Daoy (cell line): ENCODE measurements around the gene CST4. TPM values are rescaled to one million over a fixed set of nuclear protein-coding genes. Genes with fewer than 3 reads are reported as not detected.
"Not testable (repeated sequence)": the region's sequence is repeated elsewhere in the genome, so short reads cannot be mapped to it uniquely, and the experiment has no call there.

Experiments used
- DNase-seq: peaks from one replicate; pipeline ENCODE4 v3.0.0-alpha.2; 2015; ENCODE audit warnings: low read depth
- total RNA-seq: library from RNA; depleted of rRNA; stranded (reverse); fragments of >200 nt; shearing (Covaris generic); gene quantifications from 2 replicates; pipeline ENCODE4 v1.2.3, GENCODE V29; 2014; rRNA removed

The CST4 gene, protein sequence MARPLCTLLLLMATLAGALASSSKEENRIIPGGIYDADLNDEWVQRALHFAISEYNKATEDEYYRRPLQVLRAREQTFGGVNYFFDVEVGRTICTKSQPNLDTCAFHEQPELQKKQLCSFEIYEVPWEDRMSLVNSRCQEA
- total RNA-seq: not detected in 2 replicates

DNA sequence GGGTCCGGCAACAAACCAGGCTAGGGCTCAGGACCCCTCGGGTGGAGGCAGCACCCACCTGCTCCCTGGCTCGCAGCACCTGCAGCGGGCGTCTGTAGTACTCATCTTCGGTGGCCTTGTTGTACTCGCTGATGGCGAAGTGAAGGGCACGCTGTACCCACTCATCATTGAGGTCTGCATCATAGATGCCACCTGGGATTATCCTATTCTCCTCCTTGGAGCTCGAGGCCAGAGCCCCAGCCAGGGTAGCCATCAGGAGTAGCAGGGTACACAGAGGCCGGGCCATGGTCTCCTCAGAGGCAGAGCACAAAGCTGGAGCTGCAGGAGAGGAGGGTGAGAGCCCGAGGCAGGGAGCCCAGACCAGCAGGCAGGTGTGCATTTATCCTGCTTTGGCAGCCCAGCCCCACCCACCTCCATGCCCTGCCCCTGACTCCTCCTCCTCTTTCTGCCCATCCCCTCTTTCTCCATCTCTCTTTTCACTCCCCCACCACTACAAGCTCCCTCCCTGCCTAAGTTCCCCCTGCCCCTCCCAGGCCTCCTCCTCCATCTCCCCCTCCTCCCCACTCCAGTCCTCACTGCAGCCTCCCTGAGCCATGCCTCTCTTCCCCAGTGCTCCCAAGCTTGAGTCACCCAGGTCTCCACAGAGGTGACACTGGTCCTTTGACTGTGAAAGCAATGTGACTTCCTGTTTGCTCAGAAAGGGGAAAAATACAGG lies at the start of gene CST4:
Gene CST4, minus strand, starts transcription at position 355 of the 715 bp plus-strand sequence. Its CDS starts 69 bp downstream, at position 286.
- not testable (repeated sequence) for DNase-seq

DNA sequence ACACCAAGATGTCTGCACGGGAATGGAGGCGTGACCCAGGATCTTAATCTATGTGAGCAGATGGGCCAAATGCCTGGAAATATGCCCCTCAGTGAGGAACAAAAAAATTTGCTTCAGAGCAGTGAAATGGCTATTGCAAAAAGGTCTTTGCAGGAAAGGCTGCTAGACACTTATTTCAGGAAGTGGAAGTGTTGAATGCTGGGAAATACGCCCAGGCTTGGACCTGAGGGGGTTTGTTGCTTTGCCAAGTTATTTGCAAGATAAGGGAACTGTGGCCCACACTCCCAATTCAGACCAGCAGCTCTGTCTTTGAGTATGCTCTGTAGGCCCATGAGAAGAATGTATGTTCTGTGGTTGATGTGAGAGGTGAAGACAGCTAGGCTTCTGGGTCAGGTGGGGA lies 46.6 kb upstream of the CST4 start:
- DNase-seq: not testable (repeated sequence)

DNA sequence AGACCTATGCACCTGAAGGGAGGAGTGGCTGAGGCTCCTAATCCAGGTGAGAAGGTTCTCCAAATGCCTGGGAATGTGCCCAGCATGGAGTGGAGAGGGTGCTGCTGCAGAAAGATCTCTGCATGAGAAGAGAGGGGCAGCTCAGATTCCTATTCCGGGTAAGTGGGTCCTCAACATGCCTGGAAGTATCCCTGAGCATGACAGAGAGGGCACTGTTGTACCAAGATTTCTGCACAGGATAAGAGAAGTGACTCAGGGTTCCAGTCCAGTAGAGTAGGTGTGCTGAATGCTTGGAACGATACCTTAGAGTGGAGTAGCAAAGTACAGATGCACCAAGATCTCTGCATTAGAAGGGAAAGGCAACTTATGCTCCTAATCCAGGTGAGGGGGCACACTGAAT lies 46.1 kb upstream of the CST4 start:
- DNase-seq: not testable (repeated sequence)

DNA sequence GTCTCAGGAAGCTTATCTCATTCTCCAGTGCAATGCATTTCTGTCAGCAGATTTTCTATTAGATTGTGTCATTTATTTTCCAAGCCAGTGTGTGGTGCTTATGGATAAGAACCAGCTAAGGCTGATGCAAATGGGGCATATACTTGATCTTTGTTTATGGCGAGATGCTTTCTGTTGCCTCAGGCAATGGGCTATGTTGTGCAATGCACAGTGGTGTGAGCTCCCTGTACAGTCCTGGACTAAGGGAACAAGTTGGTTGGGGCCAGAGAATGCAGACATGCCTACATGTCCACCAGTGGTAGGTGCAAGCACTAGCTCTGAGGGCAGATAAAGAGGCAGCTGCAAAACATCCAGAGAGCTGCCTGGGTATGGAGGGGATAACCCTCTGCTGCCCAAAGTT lies 45.6 kb upstream of the CST4 start:
- not testable (repeated sequence) for DNase-seq

DNA sequence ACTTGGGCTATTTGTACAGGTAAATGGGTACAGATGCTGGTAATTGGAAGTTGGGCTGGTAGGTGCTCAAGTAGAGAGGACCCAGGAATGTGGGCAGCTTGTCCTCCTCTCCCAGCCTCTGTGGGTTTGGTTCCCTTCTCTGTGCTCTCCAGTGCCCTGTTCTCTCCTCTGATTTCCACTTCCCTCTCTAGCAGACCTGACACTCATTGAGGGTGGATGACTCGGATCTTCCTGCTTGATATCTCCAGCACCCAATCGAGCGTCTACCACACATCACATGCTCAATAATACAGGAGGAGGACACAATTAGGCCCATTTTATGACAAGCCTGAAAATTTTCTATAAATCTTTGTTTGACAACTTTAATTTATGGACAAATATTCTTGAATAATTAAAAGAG lies 38.2 kb upstream of the CST4 start:
- no peak for DNase-seq

DNA sequence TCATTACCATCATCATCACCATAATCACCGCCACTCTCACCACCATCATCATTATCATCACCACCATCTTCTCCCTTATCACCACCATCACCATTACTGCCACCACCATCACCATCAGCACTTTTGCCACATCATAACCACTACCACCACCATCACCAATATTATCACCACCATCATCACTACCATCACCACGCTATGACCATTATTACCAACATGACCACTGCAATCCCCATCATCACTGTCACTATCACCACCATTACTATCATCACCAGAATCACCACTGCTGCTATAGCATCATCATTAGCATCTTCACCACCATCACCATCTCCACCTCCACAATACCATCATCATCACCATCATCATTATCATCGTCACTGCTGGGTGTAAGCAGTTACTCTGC lies 36.3 kb upstream of the CST4 start:
- DNase-seq: no peak

DNA sequence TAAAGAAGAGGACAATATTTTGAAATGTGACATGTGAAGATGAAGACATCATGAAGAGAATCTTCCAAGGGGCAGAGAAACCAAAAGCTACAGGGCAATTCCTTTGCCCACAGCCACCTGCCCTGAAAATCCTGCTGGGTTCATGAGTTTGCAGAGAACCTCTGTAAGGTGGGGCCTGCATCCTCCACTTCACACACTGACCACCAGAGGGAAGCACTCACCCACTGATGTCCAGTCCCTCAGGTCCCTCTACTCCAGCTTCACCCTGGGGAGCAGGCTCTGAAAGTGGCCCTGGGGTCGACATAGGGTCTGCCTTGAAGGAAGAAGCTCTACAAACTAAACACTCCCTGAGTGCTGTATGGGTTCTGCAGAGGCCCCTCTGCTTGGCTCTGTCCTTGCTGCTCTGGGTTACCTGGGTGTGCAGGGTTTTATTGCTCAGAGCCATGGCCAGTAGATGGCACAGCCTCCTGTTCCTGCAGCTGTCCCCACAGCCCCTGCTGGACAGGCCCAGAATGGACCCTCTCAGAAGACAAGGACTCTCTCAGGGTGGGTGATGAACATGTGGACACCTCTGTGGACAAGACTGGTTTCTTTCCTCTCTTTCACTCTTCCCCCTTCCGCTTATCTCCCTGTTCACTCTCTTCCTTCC lies 34.9 kb upstream of the CST4 start:
- not testable (repeated sequence) for DNase-seq

DNA sequence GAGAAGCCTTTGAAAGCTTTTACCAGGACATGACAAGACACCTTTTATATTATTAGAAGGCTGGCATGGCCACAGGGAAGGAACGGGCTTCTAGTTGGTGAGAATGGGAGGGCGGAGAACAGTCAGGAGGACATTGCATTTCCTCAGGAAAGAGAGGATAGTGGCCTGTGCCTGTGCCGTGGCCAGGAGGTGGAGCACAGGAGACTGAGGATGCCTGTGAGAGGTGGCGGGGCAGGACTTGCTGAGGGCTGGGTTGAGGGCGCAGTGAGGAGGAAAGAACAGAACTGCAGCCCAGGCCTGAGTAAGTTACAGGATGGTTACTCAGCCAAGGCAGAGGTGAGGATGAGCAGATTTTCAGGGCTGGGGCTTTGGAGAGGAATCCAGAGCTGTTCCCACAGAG lies 34.0 kb upstream of the CST4 start:
- not testable (repeated sequence) for DNase-seq

DNA sequence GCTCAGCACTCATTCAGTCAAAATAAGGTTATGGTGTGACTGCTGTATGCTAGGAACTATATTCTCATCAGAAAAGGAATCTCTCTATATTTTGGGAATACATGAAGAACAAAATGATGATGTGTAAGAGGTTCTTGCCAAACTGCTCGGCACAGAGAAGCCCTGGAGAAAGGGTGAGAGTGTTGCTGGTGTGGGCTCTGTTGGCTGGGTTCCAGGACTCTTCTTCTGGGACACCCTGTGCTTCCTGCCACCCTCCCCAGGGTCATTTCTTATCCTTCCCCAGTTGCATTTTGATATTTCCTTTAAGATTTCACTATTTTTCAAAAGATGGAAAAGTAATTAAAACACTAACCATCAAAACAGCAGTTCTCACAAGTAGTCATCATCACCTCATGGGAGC lies 33.1 kb upstream of the CST4 start:
- DNase-seq: no peak

DNA sequence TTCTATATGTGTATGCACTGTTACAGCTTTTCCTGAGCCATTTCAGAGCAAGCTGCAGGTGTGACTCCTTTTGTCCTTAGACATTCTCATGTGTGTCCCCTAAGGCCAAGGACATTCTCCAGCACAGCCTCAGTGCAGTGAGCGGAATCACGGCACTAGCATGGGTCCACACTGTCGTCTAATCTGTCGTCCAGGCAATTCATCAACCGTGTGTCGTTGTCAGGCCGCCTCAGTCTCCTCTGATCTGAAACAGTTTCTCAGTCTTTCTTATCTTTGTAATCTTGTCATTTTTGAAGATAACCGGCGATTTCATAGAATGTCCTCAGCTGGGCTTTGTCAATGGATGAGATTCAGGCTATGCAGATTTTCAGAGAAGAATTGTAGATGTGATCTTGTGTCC lies 30.5 kb upstream of the CST4 start:
- DNase-seq: not testable (repeated sequence)

DNA sequence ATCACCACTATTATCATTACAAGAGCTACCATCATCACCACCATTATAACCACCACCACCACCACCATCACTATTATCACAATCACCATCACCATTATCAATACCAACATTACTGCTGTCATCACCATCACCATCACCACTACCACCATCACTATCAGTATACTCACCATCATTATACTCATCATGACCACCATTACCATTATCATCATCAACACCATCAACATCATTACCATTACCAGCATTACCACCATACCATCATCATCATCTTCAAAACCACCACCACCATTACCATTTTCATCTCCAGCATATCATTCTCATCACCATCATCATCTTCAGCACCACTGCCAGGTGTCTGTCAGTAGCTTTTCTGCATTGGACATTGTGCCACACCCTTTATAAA lies 22.9 kb upstream of the CST4 start:
- not testable (repeated sequence) for DNase-seq

DNA sequence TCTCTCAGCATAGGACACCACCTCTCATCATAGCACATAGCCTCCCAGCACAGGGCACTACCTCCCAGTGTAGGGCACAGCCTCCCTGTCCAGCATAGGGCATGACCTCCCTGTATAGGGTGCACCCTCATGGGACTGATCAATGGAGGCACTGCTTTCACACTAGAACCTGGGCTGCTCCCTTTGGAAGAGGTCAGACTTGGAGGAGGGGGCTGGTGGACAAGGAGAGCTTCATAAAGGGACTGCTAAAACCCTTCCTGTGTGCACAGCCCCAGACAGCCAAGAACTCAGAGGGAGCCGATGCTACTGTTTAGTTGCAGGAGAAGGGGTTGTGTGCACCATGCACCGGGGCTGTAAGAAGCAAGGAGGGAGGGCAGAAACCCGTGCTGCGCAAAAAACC lies 21.9 kb upstream of the CST4 start:
- DNase-seq: no peak

DNA sequence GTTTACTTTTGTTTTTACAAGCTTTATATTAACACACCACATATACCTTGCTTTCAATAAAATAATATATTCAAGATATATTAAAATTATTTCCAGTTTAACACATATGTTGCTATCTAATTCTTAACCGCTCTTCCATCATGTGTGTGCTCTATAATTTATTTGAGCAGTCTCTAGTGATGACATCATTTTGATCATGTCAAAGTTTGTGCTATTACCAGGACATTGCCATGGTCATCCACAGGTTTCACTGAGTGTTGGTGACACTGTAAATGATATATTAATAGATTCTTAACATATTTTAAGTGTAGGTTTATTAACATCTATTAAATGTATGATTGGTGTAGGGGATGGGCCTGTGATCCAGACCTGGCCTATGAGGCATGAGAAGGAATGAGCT lies 17.1 kb upstream of the CST4 start:
- DNase-seq: no peak

DNA sequence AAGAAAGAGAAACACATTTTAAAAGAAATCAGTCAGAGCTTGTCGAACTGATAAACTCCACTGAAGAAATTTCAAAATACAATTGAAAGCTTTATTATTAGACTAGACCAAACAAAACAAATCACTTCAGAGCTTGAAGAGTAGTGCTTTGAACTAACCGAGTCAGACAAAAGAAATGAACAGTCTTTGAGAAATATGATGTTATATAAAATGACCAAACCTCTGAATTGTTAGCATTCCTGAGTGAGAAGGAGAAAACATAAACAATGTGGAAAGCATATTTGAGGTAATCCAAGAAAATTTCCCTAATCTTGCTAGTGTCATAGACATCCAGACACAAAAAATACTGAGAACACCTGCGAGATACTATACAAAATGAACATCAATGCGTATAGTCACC lies 13.2 kb upstream of the CST4 start:
- DNase-seq: no peak

DNA sequence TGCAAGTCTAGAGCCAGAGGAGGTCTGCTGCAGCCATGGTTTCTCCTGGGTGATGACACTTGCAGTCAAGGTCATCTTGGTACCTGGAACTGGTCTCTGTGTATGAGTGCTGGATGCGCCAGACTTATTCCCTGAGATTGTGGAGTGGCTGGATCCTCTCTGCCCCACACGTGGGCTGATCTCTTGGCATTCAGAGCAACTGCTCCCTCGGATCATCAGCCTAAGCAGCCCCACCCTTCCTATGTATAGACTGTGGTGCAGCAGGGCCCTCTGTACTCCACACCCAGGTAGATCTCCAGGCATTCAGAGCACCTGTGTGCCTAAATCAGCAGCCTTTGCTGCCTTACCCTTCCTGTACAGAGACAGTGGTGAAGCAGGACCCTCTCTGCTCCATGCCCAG lies 12.1 kb upstream of the CST4 start:
- DNase-seq: no peak

DNA sequence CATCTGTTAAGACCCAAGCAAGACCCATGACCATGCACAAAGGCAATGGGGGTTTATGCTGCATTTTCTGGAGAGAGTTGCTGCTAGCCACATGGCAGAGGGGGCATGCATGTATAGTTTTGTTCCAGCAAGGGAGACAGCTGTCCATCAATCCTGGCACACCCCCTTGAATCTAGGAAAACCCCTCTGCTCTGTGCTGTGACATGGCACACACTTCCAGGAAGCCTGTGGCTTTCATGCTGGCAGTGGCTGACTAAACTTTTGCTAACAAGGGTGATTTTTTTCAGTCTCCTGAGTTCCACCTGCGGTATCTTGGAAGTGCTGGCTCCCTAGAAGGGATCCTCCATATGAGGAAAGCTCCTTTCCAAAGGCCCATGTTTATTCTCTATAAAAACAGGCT lies 9.1 kb upstream of the CST4 start:
- DNase-seq: no peak

DNA sequence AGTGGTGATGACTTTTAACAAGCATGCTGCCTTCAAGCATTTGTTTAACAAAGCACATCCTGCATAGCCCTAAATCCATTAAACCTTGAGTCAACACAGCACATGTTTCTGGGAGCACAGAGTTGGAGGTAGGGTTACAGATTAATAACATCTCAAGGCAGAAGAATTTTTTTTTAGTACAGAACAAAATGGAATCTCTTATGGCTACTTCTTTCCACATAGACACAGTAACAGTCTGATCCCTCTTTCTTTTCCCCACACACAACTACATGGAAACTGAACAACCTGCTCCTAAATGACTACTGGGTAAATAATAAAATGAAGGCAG lies 6.2 kb upstream of the CST4 start:
- not testable (repeated sequence) for DNase-seq

DNA sequence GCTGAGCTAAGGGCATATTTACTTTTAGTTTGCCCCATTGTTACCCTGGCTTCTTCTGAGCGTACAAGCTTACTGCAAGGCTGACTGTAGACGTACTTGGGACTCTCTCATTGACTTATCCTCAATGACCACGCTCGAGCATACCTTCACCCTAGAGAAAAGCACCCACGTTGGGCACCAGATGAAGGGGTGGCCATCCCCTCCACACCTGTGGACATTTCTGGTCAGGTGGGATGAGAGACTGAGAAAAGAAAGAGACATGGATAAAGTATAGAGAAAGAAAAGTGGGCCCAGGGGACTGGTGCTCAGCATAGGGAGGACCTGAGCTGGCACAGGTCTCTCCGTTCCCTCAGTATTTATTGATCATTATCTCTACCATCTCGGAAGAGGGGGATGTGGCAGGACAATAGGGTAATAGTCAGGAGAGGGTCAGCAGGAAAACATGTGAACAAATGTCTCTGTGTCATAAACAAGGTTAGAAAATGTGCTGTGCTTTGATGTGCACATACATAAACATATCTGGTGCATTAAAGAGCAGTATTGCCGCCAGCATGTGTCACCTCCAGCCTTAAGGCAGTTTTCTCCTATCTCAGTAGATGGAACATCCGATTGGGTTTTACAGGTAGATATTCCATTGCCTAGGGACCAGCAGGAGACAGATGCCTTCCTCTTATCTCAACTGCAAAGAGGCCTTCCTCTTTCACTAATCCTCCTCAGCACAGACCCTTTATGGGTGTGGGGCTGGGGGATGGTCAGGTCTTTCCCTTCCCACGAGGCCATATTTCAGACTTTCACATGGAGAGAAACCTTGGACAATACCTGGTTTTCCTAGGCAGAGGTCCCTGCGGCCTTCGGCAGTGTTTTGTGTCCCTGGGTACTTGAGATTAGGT lies 5.6 kb upstream of the CST4 start:
- DNase-seq: not testable (repeated sequence)

DNA sequence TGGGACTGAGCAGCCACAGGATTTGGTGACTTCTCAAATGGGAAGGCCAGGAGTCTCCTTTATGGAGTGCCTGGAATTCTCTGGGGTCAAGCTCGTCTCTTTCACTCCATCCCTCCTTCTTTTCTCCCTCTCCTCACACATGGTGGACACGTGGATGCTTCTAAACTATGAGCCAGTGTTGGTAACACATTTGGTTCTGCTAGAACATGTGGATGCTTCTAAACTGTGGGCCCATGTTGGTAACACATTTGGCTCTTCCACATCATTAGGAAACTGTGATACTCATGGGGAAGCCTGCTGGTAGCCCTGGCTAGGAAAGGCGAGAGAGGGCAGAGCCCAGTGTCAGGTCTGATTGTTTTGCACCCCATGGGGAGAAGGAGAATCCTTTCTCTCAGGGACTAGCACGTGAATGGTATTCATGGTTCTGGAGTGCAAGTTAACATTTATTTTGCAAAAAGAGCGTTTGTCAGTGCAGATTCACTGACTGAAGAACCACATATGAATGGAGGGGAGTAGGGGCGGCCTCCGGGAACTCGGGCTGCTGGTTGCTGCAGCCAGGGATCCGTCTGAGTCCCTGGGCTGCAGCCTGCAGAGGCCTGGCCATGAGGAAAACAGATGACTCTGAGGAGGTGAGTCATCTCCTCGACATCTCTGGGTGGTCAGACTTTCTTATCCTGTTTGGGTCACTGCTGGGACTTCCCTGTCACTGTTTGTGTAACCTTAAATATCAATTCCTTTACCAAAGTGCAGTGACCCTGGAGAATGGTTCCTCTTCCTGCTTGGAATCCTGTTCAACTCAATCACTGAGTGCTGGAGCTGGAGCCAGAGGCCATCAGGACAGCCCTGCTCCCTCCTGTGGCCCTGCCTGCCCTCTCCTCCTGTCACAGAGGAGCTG lies 4.1 kb upstream of the CST4 start:
- not testable (repeated sequence) for DNase-seq

DNA sequence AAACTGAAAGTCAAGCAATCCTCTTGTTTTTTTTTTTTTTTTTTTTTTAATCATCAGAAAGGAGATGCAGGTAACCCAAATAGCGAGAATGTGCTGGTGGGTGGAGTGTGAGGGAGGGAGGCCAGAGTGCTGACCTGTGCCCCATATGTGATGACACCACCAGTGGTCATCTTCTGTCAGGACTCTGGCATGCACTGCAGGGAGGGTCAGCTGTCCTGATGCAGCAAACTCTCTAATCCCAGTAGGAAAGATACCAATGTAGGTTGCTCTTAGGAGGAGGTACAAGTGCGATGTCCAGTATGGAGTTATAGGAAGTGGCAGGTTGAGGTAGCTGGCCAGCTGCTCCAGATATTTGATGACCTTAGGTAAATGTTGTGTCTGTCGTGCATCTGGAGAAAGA lies 2.8 kb upstream of the CST4 start:
- no peak for DNase-seq

DNA sequence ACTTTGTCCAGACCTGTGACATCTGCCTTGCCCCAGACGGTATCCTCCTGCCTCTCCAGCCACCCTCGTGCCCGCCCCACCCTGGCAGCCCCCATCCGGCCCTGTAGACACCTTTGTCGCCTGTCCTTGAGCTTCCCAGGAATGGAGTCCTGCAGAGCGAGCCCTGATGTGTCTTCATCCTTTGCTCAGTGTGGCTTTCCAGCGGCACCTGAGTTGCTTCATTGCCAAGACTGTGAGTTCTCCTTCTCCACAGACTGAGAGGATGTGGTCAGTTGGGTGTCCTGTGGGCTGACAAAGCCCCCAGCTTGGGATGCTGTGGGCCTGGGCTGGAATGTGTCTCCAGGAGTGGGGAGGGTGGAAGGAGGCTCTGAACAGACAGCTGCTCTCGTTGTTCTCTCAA lies 1.7 kb upstream of the CST4 start:
- no peak for DNase-seq

DNA sequence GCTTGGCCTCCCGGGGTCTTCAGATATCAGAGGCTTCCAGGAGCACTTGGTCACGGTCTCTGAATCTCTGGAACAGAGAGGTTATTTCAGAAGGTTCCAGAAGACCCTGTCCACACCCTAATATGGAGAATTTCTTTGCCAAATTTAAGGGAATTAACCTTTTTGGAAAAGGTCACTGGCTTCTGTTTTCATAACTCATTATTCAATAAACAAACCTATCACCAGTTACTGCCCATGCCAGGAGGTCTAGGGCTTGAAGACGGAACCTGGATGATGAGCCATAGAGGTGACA lies 507 bp upstream of the CST4 start:
- DNase-seq: no peak
